HG02763 (cell line): ENCODE results near the gene CCDC172.
"Not testable (repeated sequence)": the region's sequence is repeated elsewhere in the genome, so short reads cannot be mapped to it uniquely, and the experiment has no call there.

Source experiments
- ATAC-seq: cut with Tn5 transposase; IDR thresholded peaks from one replicate; pipeline ENCODE4 v1.9.1; 2021; ENCODE audit warnings: mild to moderate bottlenecking, moderate library complexity; ENCODE audit not compliant: unreplicated experiment

CCDC172 gene

DNA sequence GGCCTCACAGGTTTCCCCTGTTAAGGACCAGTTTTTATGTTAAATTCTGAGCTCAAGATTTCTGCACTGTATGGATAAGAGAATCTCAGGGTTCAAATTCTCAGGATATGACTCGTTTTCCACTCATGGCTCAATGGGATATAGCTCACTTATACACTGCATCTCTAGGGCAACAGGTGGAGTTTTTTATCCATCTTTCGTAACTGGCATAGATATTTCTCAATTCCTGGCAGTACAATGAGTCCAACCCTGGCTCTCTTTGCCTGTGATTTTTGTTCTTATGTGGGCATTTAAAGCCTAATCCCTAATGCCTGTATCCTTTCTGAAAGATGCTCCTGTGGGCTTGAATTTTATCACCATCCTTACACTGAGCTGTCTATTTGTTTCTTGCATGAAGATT, 7.6 kb downstream of the CCDC172 start:
- ATAC-seq, result no peak

DNA sequence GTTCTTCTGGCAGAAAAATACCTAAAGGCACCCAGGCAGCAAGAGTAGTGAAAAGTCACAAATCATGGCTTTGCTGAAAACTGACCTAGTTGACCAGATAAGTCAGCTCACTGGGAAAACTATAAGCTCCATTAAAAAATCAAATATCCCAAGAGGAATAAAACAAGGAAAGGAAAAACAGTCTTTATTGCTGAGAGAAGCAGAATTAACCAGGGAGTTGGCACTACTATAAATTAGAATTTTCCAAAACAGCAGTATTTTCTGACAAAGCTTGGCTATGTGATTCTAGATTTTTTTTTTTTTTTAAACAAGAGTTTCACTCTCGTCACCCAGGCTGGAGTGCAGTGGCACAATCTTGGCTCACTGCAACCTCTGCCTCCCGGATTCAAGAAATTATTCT, 12.6 kb downstream of the CCDC172 start:
- ATAC-seq, result no peak

DNA sequence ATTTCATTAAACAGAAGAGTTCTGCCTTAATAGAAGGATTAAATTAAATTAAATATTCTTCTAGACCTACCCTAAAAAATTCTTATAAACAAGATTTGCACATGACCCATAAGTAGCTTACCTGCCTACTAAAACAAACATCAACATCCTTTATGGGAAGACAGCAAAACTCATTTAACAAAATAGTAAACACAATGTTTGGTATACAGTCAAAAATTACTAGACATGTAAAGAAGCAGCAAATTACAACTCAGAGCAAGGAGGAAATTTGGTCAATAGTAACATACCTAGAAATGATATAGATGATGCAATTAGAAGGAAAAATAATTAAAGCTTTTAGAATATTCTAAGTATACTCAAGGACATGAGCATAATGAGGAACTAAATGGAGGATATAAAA, 27.9 kb downstream of the CCDC172 start:
- ATAC-seq, result no peak

DNA sequence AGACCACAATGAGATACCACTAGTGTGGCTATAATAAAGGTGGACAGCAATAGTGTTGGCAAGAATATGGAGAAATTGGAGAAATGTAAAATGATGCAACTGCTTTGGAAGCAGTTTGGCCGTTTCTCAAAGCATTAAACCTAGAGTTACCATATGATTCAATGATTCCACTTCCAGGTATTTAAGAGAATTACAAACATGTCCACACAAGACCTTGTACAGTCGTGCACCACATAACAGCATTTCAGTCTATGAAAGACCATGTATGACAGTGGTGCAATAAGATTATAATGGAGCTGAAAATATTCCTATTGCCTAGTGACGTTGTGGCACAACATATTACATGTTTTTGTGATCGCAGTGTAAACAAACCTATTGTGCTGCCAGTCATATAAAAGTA, 29.6 kb downstream of the CCDC172 start:
- no peak for ATAC-seq

DNA sequence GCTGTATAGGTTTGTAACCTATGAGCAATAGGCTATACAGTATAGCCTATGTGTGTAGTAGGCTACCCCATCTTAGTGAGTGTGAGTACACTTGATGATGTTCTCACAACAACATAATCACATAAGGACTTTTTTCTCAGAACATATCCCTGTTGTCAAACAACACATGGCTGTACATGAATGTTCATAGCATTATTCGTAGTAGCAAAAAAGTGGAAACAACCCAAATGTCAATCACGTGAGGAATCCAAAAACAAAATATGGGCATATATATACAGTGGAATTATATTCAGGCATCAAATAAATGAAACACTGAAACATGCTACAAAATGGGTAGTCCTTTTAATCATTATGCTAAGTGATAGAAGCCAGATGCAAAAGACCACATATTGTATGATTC, 31.1 kb downstream of the CCDC172 start:
- no peak for ATAC-seq

DNA sequence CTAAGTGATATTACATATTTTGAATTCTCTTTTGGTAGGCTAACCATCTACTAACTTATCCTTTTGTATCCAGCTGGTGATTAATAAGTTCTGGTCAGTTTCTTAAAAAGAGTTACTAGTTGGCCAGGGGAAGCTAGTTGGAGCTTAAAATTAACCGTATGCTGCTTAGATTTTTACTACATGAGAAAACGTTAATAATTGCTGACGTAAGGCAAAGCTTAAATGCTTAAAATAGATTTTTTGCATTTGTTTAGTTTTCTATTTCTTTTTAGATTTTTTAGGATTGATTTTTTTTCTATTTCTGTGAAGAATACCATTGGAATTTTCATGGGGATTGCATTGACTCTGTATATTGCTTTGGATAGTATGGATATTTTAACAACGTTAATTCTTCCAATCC, 32.6 kb downstream of the CCDC172 start:
- ATAC-seq, result no peak

DNA sequence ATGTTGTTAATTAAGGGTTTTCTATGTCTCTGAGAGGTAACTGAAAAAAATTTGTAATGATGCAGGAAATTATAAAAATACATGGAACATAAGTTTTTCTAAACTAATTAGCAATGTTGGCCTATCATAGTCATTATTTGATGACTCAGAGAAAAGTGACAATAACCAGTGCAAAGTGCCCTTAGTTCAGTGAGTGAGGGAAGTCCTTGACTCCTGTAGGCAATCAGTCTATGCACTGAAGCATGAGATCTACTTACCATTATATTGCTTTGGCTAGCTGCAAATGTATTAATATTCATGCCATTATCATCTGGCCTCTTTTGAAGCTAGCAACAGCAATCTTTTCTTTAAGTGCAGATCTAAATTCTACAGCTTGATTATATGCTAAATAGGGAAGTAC, 40.6 kb downstream of the CCDC172 start:
- no peak for ATAC-seq

DNA sequence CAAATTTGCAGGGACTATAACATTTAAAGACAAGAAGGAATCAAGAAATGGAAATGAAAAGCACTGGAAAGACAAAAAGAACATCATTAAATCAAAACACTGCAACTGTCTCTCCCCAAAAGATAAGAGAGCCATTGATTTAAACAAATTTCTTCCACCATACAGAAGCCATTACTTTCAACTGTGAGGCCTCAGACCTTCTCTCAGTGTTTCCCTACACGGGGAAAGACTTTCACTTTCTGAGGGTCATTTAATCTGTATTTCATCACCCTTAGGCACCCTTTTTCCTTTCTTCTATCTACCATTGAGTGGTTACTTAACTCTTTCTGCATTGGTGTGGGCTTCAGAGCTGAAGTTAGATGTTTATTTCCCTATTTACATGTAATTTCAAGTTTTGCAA, 47.5 kb downstream of the CCDC172 start:
- no peak for ATAC-seq

DNA sequence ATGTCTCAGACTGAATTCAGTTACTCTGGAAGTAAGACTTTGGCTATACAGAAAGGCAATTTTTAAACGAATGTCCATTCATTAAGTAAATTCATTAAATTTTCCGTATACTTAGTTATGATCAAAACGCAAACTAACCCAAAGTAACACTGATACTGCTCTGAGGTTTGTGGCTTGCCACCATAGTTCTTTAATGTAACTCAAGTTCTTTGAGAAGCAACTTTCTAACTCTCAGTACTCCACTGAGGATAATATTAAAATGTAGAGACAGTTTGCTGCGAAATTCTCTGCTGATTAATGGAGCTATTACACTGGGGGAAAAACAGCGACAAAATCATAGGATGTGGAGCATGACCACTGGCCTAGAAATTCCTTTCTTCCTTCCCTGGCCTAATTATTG, 58.0 kb downstream of the CCDC172 start:
- ATAC-seq, result no peak

DNA sequence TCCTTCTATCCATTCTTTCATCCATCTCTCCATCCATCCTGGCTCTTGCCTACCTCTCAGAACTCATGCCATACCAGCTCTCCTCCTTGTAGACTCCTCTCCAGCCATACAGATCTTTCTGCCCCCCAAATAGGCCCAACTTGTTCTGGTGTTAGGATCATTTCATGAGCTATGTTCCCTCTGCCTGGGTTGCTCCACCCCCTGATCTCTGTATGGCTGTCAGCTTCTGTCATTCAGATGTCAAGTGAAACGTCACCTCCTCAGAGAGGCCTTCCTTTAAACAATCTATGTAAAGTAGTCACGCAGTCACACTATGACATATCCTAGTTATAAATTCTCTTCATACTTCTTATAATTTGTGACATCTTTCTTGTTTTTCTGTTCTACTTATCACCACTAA, 61.1 kb downstream of the CCDC172 start:
- ATAC-seq, result no peak

DNA sequence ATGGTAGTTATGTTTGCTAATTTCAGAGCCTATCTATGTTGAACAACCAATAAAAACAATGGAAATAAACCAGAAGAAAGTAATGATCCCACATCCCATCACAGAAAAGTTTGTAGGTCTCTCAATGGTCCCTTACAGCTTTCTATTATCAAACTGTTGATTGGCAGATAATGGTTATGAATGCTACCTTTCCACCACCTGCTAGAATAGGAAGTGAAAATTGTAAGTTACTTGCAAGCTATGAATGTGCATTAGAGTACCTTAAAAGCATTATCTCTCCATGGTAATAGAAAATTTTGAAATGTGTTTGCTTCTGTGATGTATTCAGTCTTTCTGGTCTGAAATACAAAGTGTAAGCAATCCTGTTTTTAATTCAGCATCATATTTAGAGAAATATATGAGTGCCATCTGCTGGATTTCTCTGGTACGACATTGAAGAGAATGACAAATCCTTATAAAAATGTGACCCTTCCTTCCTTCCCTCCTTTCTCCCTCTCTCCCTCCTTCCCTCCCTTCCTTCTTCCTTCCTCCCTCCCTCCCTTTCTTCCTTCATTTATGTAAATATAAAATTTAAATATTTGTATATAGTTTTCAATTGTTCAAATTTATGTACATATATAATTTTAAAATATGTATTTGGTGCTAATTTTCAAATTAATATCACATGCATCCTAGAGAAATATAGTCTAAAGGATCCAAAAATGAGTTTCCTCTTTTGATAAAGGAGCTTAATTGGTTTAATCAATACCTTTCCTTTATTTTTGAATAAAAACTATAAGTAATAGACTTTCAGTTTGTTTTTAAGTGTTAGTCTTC, 62.0 kb downstream of the CCDC172 start:
- ATAC-seq, result no peak

DNA sequence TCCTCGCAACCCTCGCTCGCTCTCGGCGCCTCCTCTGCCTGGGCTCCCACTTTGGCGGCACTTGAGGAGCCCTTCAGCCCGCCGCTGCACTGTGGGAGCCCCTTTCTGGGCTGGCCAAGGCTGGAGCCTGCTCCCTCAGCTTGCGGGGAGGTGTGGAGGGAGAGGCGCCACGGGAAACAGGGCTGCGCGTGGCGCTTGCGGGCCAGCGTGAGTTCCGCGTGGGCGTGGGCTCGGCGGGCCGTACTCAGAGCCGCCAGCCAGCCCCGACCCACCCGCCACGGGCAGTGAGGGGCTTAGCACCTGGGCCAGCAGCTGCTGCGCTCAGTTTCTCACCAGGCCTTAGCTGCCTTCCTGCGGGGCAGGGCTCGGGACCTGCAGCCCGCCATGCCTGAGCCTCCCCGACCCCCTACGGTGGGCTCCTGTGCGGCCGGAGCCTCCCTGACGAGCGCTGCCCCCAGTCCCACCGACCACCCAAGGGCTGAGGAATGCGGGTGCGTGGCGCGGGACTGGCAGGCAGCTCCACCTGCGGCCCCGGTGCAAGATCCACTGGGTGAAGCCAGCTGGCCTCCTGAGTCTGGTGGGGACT, 69.1 kb downstream of the CCDC172 start:
- not testable (repeated sequence) for ATAC-seq

DNA sequence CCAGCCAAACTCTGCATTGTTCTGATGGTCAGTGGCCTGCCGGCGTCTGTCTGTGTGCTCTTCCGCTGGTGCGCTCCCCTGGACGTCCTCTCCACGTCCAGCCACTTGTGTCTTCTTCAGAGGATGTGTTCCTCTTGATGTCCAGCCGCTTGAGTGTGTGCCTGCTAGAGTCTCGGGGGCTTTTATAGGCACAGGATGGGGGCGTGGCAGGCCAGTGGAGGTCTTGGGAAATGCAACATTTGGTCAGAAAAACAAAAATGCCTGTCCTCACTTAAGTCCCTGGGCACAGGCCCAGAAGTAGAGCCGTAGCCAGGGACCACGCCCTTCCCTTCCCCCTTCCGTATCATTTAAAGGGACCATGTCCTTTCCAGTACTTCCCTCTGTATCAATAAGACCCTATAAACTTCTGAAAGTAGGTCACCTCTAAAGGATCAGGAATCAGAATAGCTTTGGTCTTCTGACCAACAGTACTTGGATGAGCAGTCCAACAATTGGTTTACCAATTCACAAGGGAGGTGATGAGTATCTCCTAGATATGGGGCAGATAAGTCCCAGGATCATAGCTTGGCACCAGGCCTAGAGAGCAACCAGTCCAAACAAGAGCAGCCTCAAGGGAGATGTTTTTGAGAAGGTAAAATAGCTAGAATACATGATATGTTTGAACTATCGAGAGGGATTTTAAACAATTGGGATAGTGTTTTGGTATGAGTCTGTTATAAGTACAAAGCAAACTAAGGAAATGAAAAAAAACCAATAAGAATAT, 71.2 kb downstream of the CCDC172 start:
- no peak for ATAC-seq

DNA sequence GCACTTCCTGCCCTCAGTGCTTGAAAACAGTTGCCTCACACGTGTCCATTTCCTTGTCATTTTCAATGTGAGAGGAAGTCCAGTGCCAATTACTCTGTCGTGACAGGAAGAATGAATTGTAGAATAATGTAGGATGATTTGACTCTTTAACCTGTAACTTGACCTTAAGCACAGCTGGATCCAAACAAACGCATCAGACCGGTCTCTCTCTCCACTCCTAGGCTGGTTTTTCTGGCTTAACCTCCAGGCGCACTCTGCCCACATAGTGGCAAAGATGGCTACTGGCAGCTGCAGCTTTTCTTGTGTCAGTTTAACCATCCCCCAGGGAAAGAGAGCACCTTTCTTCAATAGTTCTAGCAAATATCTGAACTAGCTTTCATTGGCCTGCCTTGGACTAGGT, 74.0 kb downstream of the CCDC172 start:
- no peak for ATAC-seq

DNA sequence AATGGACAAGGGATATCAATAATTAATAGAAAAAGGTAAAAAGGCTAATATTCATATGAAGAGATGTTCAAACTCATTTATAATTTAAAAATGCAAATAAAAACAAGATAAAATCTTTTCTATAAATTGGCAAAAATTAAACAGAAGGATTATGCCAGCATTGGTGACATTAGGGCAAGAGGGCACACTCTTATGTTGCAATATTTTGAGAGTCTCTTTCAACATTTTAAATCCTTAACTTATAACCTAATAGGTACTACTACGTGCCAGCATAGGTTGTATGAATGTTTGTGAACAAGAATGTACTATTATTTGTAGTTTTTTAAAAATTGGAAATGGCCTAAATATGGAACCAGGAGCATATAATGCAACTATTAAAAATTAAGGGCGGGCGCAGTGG, 78.6 kb downstream of the CCDC172 start:
- no peak for ATAC-seq

DNA sequence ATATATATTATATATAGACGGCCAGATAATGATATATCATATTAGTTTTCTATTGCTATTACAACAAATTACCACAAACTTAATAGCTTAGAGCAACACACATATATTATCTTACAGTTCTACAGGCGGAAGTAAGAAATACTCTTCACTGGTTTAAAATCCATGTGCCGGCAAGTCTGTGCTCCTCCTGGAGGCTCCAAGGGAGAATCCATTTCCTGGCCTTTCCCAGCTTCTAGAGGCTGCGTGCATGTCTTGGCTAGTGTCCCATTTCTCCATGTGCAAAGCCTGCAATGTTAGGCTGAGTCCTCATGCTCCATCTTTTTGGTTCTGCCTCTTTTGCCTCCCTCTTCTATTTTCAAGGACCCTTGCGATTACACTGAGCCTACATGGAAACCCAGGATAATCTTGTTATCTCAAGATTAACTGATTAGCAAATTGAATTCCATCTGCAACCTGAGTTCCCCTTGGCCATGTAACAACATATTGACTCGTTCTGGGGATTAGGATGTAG, 79.5 kb downstream of the CCDC172 start:
- ATAC-seq, result no peak

DNA sequence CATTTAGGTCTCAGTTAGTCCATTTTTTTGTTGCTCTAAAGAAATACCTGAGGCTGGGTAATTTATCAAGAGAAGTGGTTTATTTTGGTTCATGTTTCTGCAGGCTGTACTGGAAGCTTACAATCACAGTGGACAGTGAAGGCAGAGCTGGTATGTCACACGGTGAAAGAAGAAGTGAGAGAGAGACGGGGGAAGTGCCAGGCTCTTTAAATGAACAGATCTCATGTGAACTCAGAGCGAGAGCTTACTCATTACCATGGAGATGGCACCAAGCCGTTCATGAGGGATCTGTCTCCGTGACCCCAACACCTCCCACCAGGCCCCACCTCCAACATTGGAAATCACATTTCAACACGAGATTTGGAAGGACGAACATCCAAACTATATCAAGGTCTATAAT, 84.5 kb downstream of the CCDC172 start:
- peak; percentile 63 for ATAC-seq

DNA sequence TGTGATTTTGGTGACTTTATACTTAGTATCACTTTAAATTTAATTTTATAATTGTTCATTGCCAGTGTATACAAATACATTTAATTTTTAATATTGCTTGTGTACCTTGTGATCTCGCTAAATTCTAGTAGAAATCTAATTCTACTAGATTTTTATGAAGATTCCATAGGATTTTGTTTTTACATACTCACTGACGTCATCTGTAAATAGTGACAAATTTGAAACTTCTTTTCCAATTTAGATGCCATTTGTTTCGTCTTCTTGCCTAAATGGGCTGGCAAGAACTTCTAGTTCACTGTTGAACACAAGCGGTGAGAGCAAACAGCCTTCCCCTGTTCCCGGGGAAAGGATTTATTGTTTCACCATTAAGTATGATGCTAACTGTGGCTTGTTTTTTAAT, 86.1 kb downstream of the CCDC172 start:
- no peak for ATAC-seq

DNA sequence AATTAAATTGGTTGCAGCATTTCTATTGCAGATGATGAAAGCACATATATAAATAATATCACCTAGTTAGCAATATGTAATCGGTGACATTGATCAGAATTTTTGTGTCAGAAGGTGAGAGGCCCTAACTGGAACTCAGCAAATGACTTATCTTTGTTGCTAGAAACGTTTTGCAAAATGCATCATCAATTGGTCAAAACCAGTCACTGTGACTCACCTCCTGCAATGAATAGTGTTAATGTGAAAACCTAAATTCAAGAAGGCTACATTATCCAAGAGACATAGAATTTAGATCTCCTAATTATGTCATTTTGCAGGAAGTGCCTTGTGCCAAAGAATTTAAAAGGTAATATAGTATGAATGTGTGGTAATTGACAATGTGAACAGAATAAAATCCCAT, 93.6 kb downstream of the CCDC172 start:
- no peak for ATAC-seq

DNA sequence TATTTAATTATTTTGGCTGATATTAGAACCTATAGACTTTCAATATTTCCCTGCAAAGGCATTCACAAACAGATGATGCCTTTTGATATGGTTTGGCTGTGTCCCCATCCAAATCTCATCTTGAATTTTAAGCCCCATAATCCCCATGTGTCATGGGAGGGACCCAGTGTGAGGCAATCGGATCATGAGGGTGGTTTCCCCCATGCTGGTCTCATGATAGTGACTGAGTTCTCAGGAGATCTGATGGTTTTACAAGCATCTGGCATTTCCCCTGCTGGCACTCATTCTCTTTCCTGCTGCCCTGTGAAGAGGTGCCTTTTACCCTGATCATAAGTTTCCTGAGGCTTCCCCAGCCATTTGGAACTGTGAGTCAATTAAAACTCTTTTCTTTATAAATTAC, 94.1 kb downstream of the CCDC172 start:
- ATAC-seq, result no peak

DNA sequence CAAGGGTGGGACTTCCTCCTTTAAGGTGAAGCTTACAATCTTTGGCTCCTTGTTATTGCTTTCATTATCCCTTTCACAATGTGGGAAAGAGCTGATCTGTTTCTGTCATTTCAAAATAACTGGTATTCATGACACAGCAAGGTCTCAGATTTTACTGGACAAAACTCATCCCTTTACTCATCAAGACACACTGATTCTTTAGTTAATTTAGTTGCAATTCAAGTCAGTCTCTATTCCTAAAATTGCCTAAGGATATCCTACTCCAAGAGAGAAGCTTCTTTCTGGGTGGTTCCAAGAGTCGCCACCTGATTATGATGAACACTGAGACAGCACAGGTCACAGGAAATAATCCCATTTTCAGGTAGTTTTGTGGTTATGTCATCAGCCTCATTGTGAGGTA, 97.6 kb downstream of the CCDC172 start:
- ATAC-seq, result no peak

DNA sequence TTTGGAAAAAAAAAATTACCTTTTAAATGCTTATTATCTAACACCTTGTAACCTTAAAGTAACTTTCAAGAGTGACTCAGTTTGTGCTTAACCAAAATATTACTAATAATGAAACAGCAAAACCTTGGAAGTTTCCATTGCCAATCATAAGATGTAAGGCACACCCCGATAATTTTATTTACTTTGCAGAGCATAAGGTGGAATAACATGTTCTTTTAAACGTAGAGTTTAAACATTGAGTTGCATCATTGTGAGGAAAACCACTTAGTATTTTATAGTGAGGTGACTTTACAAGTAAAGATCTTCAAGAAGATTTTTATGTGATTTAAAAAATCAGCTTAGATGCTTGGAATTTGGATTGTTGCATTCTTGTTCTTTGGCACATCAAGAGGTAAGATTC, 103.4 kb downstream of the CCDC172 start, which contains the start of gene PNLIPRP3:
TSS of gene PNLIPRP3 (plus strand) at position 177 of the 400 bp plus-strand sequence. CDS start at position 343, 166 bp downstream.
- ATAC-seq, result no peak
